A549 (cell line): ENCODE data around the gene BCOR.

ENCODE experiments used
- MAFK ChIP-seq: fragments of 450-650 bp; IDR thresholded peaks from 2 replicates; pipeline ENCODE4 v1.6.1; 2014; ENCODE audit not compliant: partially characterized antibody
- RAD21 ChIP-seq, 2 experiments: fragments of >200 bp in 1 of 2; sonication (Bioruptor Twin) in 1 of 2; formaldehyde crosslinking in 1 of 2; IDR thresholded peaks in 1 of 2; conservative IDR thresholded peaks in 1 of 2; 2 replicates in 1 of 2; 3 replicates in 1 of 2; pipeline ENCODE4 v1.6.1; 2012 to 2018; ENCODE audit warnings: inconsistent platforms in 1 of 2

GRCh38 chrX:40021647-40022046 is 76.1 kb downstream of the BCOR start:
- TF ChIP-seq RAD21 (conservative IDR thresholded peaks at IDR 0.05 in 1 of 2, IDR thresholded peaks at IDR 0.05 in 1 of 2): no peak
- TF ChIP-seq MAFK: no peak
